Measurements from ENCODE around the gene HNRNPUL1. TPM values are rescaled to one million over a fixed set of nuclear protein-coding genes. Genes with fewer than 3 reads are reported as not detected.
A peak's percentile ranks its signal among the peaks of the same experiment; 100 is the strongest.

The HNRNPUL1 gene
- total and polyA plus RNA-seq, 10 of the 15 experiments (the other 5 are each of a cell fraction or from before 2014, with no cell fraction given): 11.1 to 276 (median 117) TPM

DNA sequence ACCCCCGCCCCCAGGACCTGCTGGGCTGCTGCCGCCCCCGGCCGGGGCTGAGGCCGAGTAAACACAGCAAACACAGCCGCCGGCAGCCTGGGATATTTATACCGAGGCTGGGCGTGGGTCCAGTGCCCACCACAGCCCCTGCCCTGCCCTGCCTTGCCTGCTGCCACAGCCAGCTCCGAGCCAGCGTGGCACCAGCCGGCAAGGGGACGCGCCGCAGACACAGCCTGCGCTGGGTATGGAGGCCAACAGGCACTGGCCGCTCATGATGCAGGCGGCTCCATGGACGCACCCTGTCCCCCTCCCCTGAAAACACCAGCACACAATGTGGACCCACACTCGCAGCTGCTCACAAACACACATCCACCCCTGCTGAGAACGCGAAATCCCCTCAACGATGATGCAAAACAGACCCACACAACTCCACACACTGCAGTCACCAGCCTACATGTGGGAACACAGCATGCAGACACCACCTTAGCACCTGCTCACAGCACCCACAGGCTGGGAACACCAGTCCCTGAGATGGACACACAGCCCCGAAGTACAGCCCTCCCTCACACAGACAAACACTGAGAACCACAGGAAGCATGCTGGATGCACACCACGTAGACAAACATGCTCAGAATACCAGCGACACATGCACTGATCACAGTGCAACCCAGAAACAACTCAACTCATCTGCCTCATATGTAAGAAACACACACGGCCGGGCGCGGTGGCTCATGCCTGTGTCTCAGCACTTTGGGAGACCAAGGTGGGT is 62.0 kb downstream of the HNRNPUL1 start (continued):
- TF ChIP-seq NRF1 (conservative IDR thresholded peaks at IDR 0.05; ENCODE audit: low read depth, low read length): no peak
- TF ChIP-seq, protein P1, sequence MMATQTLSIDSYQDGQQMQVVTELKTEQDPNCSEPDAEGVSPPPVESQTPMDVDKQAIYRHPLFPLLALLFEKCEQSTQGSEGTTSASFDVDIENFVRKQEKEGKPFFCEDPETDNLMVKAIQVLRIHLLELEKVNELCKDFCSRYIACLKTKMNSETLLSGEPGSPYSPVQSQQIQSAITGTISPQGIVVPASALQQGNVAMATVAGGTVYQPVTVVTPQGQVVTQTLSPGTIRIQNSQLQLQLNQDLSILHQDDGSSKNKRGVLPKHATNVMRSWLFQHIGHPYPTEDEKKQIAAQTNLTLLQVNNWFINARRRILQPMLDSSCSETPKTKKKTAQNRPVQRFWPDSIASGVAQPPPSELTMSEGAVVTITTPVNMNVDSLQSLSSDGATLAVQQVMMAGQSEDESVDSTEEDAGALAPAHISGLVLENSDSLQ (IDR thresholded peaks at IDR 0.05): no peak
- TF ChIP-seq, protein P2, sequence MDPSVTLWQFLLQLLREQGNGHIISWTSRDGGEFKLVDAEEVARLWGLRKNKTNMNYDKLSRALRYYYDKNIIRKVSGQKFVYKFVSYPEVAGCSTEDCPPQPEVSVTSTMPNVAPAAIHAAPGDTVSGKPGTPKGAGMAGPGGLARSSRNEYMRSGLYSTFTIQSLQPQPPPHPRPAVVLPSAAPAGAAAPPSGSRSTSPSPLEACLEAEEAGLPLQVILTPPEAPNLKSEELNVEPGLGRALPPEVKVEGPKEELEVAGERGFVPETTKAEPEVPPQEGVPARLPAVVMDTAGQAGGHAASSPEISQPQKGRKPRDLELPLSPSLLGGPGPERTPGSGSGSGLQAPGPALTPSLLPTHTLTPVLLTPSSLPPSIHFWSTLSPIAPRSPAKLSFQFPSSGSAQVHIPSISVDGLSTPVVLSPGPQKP (IDR thresholded peaks at IDR 0.05; ENCODE audit: low read depth, low read length): no peak
- TF ChIP-seq, protein P3, sequence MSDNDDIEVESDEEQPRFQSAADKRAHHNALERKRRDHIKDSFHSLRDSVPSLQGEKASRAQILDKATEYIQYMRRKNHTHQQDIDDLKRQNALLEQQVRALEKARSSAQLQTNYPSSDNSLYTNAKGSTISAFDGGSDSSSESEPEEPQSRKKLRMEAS (IDR thresholded peaks at IDR 0.05; ENCODE audit: low read depth, low read length): peak; percentile 40; the same call in 1 of the 2 replicates
- TF ChIP-seq, protein P4, sequence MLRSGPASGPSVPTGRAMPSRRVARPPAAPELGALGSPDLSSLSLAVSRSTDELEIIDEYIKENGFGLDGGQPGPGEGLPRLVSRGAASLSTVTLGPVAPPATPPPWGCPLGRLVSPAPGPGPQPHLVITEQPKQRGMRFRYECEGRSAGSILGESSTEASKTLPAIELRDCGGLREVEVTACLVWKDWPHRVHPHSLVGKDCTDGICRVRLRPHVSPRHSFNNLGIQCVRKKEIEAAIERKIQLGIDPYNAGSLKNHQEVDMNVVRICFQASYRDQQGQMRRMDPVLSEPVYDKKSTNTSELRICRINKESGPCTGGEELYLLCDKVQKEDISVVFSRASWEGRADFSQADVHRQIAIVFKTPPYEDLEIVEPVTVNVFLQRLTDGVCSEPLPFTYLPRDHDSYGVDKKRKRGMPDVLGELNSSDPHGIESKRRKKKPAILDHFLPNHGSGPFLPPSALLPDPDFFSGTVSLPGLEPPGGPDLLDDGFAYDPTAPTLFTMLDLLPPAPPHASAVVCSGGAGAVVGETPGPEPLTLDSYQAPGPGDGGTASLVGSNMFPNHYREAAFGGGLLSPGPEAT (IDR thresholded peaks at IDR 0.05; ENCODE audit: low read depth): no peak
- TF ChIP-seq NFYB (IDR thresholded peaks at IDR 0.05; ENCODE audit: insufficient read depth, low read depth, low read length): no peak
- no peak for TF ChIP-seq SRF (IDR thresholded peaks at IDR 0.05; ENCODE audit: low read depth in 2 of 2, low read length in 2 of 2)
- TF ChIP-seq NBN (IDR thresholded peaks at IDR 0.05): no peak
- TF ChIP-seq SIX5 (IDR thresholded peaks at IDR 0.05; ENCODE audit: low read depth, low read length, severe bottlenecking): no peak
- TF ChIP-seq PAX8 (IDR thresholded peaks at IDR 0.05): no peak
- TF ChIP-seq, protein P5, sequence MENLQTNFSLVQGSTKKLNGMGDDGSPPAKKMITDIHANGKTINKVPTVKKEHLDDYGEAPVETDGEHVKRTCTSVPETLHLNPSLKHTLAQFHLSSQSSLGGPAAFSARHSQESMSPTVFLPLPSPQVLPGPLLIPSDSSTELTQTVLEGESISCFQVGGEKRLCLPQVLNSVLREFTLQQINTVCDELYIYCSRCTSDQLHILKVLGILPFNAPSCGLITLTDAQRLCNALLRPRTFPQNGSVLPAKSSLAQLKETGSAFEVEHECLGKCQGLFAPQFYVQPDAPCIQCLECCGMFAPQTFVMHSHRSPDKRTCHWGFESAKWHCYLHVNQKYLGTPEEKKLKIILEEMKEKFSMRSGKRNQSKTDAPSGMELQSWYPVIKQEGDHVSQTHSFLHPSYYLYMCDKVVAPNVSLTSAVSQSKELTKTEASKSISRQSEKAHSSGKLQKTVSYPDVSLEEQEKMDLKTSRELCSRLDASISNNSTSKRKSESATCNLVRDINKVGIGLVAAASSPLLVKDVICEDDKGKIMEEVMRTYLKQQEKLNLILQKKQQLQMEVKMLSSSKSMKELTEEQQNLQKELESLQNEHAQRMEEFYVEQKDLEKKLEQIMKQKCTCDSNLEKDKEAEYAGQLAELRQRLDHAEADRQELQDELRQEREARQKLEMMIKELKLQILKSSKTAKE (IDR thresholded peaks at IDR 0.05; ENCODE audit: low read depth, poor library complexity, severe bottlenecking): no peak
- peak; percentile 57; the same call in 1 of the 2 replicates for TF ChIP-seq POLR2AphosphoS5 (IDR thresholded peaks at IDR 0.05; ENCODE audit: low read length)
- TF ChIP-seq, protein P6, sequence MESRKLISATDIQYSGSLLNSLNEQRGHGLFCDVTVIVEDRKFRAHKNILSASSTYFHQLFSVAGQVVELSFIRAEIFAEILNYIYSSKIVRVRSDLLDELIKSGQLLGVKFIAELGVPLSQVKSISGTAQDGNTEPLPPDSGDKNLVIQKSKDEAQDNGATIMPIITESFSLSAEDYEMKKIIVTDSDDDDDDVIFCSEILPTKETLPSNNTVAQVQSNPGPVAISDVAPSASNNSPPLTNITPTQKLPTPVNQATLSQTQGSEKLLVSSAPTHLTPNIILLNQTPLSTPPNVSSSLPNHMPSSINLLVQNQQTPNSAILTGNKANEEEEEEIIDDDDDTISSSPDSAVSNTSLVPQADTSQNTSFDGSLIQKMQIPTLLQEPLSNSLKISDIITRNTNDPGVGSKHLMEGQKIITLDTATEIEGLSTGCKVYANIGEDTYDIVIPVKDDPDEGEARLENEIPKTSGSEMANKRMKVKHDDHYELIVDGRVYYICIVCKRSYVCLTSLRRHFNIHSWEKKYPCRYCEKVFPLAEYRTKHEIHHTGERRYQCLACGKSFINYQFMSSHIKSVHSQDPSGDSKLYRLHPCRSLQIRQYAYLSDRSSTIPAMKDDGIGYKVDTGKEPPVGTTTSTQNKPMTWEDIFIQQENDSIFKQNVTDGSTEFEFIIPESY (IDR thresholded peaks at IDR 0.05): no peak
- no peak for TF ChIP-seq HCFC1 (IDR thresholded peaks at IDR 0.05; ENCODE audit: low read length)
- no peak for TF ChIP-seq KDM1A (IDR thresholded peaks at IDR 0.05; ENCODE audit: borderline replicate concordance)
- no peak for TF ChIP-seq YBX1 (IDR thresholded peaks at IDR 0.05)
- TF ChIP-seq, protein P7, sequence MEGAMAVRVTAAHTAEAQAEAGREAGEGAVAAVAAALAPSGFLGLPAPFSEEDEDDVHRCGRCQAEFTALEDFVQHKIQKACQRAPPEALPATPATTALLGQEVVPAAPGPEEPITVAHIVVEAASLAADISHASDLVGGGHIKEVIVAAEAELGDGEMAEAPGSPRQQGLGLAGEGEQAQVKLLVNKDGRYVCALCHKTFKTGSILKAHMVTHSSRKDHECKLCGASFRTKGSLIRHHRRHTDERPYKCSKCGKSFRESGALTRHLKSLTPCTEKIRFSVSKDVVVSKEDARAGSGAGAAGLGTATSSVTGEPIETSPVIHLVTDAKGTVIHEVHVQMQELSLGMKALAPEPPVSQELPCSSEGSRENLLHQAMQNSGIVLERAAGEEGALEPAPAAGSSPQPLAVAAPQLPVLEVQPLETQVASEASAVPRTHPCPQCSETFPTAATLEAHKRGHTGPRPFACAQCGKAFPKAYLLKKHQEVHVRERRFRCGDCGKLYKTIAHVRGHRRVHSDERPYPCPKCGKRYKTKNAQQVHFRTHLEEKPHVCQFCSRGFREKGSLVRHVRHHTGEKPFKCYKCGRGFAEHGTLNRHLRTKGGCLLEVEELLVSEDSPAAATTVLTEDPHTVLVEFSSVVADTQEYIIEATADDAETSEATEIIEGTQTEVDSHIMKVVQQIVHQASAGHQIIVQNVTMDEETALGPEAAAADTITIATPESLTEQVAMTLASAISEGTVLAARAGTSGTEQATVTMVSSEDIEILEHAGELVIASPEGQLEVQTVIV (IDR thresholded peaks at IDR 0.05; ENCODE audit: borderline replicate concordance, partially characterized antibody): no peak
- no peak for TF ChIP-seq CBX5 (IDR thresholded peaks at IDR 0.05; ENCODE audit: low read depth)
- TF ChIP-seq SMAD1 (IDR thresholded peaks at IDR 0.05; ENCODE audit: low read depth, partially characterized antibody): no peak
